Bronchial epithelial cell (primary cell): Measurements from ENCODE around the gene TMPRSS4. TPM values are rescaled to one million over a fixed set of nuclear protein-coding genes. Genes with fewer than 3 reads are reported as not detected.

Source experiments
- DNase-seq: peaks from one replicate; pipeline ENCODE4 v3.0.0-alpha.2; 2010; ENCODE audit warnings: low read depth
- FAIRE-seq: peaks from 2 replicates; lab custom pipeline; 2011; peaks lifted over from hg19 to GRCh38; lab: Jason Lieb, UNC
- H3K27me3 ChIP-seq: 2 replicates; pipeline ENCODE4 v1.5.1; 2011; ENCODE audit warnings: low read length; ENCODE audit not compliant: control insufficient read depth, insufficient read depth
- H3K36me3 ChIP-seq: 2 replicates; pipeline ENCODE4 v1.5.1; 2011; ENCODE audit warnings: low read length; ENCODE audit not compliant: control insufficient read depth, insufficient read depth
- H3K4me3 ChIP-seq: 2 replicates; pipeline ENCODE4 v1.5.1; 2011; ENCODE audit warnings: mild to moderate bottlenecking, low read depth, low read length, control low read depth
- total RNA-seq: library from RNA; depleted of rRNA; stranded (reverse); fragments of >200 nt; gene quantifications from 2 replicates; pipeline ENCODE4 v1.2.1, GENCODE V29; 2014
- TF ChIP-seq, protein P1 (sequence below): IDR thresholded peaks from 2 replicates; pipeline ENCODE4 v1.5.1; 2011; ENCODE audit warnings: mild to moderate bottlenecking, moderate library complexity, low read length, control low read depth, inconsistent platforms; ENCODE audit not compliant: insufficient read depth, severe bottlenecking

The TMPRSS4 gene
- total RNA-seq, 1 donor from 2014 or later: 42.4 TPM

DNA sequence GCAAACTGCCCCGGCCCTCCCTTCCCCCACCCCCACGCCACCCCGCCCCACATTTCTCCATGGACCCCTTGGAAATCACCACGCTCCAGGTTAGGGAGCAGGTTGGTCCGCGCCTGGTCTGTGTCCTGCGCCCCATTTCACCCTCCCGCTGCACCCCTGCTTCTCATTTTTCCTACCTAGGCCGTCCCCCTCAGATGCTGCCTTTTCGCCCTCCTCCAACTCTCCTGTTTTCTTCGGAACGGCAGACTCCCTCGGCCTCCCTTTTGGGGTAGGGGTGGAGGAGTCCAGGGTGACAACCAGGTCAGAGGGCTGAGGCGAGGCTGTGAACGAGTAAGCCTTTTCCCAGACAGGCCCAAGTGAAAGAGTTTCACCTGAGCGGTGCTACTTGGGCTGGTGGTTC is 76.6 kb downstream of the TMPRSS4 start:
- DNase-seq (no peak), FAIRE-seq (no peak)
- peaks cover 4% of the 10 kb centered on the region for H3K27me3 ChIP-seq
- TF ChIP-seq, protein P1, sequence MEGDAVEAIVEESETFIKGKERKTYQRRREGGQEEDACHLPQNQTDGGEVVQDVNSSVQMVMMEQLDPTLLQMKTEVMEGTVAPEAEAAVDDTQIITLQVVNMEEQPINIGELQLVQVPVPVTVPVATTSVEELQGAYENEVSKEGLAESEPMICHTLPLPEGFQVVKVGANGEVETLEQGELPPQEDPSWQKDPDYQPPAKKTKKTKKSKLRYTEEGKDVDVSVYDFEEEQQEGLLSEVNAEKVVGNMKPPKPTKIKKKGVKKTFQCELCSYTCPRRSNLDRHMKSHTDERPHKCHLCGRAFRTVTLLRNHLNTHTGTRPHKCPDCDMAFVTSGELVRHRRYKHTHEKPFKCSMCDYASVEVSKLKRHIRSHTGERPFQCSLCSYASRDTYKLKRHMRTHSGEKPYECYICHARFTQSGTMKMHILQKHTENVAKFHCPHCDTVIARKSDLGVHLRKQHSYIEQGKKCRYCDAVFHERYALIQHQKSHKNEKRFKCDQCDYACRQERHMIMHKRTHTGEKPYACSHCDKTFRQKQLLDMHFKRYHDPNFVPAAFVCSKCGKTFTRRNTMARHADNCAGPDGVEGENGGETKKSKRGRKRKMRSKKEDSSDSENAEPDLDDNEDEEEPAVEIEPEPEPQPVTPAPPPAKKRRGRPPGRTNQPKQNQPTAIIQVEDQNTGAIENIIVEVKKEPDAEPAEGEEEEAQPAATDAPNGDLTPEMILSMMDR: no peak
- H3K36me3 ChIP-seq: no peaks in the 10 kb centered on the region
- no peak overlapping the region for H3K4me3 ChIP-seq

DNA sequence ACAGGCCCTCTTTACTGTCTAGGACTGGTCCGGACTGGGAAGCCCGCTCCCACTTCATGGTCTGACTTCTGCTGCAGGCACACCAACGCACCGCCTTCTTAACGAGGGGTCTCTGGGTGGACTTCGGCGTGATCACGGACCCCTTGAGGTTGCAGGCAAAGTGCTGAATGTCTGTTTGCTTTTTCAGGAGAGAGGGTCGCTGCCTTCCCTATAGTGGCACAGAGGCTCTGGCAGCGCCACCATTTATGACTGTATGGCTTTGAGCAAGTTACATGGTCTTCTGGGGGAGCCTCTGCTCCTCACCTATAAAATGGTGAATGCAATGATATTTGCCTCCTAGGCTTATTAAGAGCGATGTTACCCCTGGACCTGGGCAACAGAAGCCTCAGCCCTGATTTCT is 77.1 kb downstream of the TMPRSS4 start:
- no peak overlapping the region for H3K4me3 ChIP-seq
- no peaks in the 10 kb centered on the region for H3K36me3 ChIP-seq
- no peak for FAIRE-seq
- TF ChIP-seq, protein P1: no peak
- H3K27me3 ChIP-seq: peaks cover 4% of the 10 kb centered on the region
- DNase-seq: no peak

DNA sequence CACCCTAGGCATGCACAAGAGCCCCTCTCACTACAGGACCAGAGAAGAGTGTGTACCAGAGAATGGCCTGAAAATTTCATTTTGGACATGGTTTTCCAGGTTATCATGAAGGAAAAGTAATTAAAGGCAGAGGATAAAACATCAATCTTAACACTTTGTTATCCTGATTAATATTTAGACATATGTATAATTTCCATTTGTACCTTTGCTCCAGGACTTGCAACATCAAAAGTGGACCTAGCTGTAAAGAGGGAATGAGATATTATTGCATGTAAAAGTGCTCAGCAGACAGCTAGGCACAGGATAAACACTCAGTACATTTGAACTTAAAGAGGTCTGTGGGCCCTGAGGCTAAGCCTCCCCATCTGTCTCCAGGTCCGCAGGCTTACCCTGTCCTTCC is 77.8 kb downstream of the TMPRSS4 start:
- FAIRE-seq (no peak), DNase-seq (no peak)
- TF ChIP-seq, protein P1: no peak
- Histone ChIP-seq H3K36me3 (no peaks in the 10 kb centered on the region), H3K4me3 (no peak overlapping the region), H3K27me3 (peaks cover 4% of the 10 kb centered on the region)

DNA sequence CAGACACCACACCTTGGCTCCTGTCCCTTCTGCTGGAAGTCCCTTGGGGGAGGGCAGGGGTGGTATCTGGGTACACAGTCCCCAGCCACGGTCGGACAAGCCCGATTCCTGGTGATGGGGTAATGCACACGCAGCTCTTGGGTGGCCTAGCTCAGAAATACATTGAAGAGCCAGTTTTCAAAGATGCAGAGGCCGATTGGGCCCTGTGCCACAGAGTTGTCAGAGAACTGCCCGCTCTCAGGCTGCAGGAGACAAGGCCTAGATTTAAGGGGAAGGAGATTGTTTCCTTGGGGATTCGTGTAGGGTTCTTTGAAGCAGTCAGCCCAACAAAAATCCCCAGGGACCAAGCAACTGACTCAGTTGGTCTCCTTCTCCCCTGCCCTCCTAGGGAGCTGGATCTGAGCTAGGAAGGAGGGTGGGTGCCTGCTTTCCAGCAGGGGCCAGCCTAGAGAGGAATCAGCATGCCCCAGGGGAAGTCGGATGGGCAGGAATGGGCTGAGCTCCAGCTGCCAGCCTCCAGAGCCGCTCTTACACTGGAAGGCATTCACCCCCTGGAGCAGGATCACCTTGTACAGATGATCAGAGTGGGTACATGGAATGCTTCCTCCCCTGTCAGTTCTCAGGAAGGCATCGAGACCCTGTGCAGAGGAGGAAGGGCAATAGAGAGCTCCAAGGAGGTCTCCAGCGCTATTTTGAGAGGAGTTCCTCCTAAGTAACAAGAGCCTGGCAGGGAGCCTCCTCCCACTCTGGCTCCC is 79.1 kb downstream of the TMPRSS4 start:
- H3K27me3 ChIP-seq: peaks cover 4% of the 10 kb centered on the region
- no peak for FAIRE-seq

DNA sequence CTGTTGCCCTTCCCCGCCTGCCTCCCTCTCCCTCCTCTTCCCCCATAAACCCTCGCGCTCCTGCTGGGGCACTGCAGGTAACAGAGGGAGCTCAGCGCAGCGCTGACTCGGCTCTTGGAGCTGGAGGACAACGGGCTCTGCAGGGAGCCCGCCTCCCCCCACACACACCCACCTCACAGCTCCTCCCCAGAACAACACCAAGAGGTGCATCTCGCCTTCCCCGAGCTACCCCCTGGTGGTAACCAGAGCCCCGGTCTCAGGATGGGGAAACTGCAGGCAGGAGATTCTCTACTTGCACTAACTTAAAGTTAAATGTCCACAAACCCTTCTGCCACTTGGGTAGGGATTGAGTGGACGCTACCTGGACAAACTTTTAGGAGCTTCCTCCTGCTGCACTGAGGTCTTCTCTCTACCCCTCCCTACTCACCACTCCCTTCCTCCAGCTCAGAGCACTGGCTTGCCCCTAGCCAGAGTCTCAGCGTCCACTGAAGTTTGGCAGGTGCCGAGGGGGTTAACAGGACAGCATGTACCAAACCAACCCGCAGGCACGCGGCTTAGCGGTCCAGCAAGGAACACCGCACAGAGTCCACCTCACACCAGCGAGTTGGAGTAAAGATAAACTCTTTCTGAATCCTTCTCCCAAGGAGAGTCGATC is 79.8 kb downstream of the TMPRSS4 start:
- Histone ChIP-seq H3K36me3 (no peaks in the 10 kb centered on the region), H3K27me3 (peaks cover 4% of the 10 kb centered on the region), H3K4me3 (no peak overlapping the region)
- DNase-seq (no peak), FAIRE-seq (no peak)
- TF ChIP-seq, protein P1: peak; percentile 14

More for the DNA sequence above, 79.1 kb downstream of the TMPRSS4 start:
- DNase-seq: no peak
- TF ChIP-seq, protein P1: no peak
- Histone ChIP-seq H3K36me3 (no peaks in the 10 kb centered on the region), H3K4me3 (no peak overlapping the region)
